GM18873 (cell line): ENCODE results near the gene RPS19.
"Not testable (repeated sequence)": the region's sequence is repeated elsewhere in the genome, so short reads cannot be mapped to it uniquely, and the experiment has no call there.

ENCODE experiments used
- ATAC-seq: cut with Tn5 transposase; IDR thresholded peaks from one replicate; pipeline ENCODE4 v1.9.1; 2021; ENCODE audit warnings: mild to moderate bottlenecking, moderate library complexity, moderate number of reproducible peaks; ENCODE audit not compliant: unreplicated experiment, low FRiP score

Gene RPS19

DNA sequence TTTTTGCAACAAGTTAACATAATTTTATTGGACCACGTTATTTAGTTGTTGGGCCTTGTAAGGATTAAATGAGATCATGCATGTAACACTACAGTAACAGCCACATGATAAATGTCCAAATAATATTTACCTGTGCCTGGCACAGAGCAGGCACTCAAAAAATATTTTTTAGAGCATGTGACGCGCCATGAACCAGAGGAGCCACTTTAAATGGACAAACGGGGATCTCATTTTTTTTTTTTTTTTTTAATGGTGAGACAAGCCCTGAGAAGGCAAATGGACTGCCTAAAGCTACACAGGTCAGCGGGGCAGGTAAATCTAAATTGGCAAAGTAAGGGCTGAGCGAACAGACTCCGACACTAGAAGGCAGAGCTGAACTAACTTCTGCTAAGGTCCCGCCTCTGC is 840 bp upstream of the RPS19 start:
- no peak for ATAC-seq

DNA sequence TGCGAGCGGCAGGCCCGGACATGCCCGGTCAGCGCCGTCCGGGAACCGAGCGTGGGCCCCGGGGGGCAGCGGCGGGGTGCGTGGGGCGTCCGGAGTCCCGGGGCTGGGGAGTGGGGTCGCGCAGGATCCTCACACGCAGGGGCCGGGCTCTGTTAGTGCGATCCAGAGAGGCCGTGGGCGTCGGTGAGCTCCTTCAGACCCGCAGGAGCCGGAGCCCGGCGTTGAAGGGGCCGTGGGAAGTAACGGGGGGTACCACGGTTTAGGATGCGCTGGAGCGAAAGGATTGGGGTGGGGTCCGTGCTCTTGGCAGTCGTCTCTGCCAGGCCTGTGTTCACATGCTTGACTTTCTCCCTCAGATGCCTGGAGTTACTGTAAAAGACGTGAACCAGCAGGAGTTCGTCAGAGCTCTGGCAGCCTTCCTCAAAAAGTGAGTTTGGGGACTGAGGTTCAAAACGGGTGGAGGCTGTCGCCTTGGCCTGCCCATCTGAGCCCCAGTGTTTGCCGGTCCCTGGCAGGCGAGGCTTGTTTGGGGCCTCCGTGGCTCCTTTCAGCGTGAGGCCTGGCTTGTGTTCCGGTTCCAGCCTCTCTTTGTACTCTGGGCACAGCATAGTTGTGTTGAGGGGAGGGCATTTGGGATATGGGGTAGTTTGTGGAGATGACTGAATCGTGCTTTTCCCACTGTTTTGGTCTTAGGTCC is 512 bp downstream of the RPS19 start:
- ATAC-seq = no peak

DNA sequence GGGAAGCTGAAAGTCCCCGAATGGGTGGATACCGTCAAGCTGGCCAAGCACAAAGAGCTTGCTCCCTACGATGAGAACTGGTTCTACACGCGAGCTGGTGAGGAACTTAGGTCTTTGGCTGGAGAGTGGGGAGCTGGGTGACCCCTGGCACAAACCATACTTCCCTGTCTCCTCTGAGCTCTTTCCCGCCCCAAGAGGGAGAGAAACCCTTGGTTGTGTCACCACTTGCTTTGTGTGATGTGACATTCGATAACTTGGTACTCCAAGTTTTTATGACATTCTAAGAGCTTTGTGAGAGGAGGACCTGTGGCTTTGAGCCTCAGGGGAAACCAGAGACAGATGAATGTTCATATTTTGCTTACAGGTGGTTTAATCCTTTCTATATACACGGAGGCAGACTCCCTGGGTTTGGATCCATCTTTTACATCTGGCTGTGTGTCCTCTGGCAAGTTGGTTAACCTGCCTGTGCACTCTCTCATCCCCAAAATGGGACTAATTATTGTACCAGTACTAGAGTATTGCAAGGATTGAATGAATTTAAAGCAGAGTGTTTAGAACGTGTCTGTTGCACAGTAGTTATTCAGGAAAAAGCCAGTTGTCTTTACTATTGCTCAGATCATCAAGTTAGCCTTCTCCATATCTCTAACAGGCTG is 1.2 kb downstream of the RPS19 start:
- ATAC-seq = no peak

DNA sequence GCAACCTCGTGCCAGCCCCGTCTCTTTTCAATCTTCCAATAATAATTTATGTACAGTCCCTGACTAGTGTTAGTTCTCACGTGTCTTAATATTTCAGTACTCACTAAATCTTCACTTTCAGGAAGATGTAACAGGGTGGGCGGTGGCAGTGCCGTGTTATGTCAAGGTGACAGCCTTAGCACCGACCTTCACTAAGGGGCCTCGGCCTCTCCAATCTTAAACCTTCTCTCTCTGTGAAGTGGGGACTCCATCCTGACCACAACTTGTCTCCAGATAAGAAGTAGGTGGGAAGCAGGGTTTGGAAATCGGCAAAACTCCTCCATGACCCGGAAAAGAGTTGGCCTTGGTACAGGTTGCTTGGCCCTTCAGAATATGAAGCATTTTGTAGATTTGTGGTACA is 1.8 kb downstream of the RPS19 start:
- ATAC-seq = no peak

DNA sequence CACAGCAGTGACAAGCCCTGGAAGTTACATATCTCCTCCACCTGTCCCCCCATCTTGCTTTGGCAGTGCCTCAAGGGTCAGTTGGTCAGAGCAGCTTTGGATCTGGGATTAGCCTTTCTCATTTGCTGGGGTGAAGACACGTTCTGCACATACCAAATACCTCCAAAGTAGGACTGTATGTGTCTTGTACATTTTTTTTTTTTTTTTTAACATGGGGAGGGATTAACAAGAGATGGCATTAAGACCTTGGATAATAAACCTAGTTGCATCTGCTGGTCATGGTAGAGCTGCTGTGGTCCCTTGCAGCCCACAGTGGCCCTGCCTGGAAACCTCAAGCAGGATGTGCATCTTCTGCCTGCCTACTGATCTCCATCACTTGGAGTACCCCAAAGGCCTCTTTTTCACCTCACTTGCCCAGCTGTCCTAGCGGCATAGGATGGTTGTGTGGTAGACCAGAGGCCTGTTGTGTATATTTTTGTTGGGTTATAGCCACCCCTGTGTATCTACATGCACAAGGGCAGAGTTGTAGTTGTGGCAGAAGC is 2.5 kb downstream of the RPS19 start:
- no peak for ATAC-seq

DNA sequence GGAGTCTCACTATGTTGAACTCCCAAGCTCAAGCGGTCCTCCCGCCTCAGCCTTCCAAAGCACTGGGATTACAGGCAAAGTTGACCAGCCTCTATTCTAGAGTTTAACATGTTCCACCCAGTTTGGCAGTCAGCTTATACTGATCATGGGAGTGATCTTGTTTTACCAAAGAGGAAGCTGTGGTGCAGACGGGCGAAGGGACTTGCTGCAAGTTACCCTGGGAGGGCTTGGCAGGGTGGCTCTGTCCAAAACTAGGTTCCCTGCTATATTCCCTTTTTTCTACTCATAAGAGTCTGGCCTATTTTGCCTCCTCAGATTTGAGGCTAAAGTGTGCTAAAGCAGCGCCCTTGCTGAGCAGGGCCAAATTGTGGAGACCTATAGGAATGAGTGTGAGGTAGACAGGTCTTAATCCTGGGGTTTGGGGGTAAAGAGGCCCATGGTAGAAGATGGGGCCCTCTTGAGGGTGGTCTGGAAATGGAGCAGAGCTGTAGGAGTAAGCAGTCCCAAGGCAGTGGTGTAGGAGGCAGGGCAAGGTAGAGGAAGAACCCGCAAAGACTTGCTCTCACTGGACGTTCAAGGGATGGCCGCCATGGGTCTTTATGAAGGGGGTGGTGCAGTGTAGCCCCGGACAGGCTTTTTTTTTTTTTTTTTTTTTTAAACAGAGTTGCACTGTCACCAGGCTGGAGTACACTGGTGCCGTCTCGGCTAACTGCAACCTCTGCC is 3.3 kb downstream of the RPS19 start:
- ATAC-seq = no peak

DNA sequence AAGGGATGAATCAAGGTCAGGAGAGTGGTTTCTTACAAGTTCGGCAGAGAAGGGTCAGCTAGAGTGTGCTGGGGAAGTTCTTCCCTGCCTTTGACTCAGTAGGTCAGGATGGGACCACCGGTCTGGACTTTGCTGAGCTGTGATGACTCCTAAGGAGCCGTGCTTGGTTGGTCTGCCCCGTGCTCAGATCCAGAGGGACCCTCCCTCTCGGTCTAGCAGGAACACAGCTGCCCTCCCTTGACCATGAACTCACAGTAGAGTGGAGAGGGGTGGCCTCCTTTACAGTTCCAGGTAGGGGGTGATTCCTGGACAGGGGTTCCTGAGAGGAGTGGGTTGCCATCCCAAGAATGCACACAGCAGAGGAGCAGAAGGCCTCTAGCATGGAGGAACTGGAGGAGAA is 4.3 kb downstream of the RPS19 start:
- no peak for ATAC-seq

DNA sequence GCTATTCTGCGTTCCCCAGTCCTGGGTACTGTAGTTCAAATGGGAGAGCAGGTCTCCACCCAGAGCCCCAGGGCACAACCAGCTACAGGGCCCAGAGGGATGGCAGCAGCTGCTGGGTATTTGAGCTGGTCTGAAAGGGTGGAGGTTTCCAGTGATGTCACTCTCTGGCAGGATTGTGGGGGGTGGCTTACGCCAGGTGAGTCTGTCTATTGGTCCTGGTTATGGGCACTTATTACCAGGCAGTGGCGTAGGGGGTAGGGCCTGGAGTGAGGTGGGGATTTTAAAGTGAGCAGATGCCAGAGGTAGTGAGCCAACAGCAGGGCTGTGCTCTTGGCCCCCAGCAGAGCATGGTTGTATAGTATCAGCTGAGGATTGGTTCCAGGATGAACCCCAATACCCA is 6.2 kb downstream of the RPS19 start:
- ATAC-seq = no peak

DNA sequence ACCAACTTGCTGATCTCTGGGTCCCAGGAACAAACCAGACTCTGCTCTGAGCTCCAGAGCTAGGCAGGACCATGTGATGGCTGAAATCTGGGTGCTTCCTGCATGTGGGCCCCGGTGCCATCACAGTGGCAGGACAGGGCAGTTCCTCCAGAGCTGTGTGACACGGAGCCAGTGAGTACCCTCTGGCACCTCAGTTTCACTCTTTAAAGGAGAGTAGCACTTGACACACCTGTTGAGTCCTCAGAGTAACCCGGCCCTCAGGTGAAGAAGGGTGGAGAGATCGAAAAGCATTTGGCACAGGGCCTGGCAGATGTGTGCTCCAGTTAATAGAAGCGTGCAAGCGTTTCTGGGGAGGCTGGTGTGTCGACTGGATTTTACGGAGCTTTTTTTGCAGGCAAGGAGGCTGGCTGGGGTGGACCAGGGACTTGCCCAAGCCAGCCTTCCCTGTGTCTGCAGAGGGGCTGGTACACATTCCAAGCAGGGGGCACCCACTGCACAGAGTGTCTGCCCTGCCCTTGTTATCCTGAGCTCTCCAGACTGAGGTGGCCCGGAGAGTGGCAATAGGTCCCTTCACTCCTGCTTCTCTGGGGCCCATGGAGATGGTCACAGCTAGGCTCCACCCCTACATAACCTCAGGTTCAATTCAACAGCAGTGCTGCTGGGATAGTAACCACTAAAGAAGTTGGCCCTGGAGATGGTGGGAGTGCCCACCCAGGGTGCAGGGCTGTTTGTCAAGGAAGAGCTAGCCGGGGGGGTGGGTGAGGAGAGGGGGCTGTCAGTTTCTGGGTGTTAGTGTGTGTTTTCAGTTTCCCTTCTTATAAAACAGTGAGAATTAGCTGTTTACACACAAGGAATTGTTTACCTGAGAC is 8.3 kb downstream of the RPS19 start:
- ATAC-seq = no peak

DNA sequence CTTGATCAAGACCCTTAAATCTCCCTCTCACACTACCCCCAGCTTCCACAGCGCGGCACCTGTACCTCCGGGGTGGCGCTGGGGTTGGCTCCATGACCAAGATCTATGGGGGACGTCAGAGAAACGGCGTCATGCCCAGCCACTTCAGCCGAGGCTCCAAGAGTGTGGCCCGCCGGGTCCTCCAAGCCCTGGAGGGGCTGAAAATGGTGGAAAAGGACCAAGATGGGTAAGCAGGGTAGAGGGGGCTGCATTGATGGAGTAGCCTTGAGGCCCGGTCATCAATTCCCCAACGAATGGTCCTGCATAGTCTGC is 8.9 kb downstream of the RPS19 start:
- ATAC-seq = no peak

DNA sequence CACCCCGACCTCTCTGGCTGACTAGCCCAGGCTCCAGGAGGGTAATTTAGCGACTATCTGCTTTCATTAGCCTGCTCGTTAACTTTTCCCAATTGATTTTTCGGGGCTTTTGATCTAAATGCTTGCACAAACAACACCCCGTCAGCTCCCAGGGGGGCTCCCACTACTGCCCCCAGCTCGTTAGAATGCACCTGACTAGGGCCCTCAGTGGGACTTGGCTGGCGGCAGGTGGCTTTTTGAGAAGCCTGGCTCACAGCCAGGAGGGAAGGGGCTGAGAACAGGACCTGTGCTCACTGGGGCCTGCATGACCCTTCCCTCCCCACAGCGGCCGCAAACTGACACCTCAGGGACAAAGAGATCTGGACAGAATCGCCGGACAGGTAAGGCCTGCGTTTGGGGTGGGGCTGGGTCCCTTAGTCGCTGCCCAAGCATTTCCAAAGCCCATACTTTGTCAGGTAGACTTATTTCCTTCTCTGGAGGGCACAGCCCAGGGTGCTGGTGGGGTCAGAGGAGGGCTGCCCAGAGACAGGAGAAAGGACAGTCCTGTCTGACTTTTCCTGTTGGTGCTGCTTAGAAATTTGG is 9.4 kb downstream of the RPS19 start:
- ATAC-seq = no peak

DNA sequence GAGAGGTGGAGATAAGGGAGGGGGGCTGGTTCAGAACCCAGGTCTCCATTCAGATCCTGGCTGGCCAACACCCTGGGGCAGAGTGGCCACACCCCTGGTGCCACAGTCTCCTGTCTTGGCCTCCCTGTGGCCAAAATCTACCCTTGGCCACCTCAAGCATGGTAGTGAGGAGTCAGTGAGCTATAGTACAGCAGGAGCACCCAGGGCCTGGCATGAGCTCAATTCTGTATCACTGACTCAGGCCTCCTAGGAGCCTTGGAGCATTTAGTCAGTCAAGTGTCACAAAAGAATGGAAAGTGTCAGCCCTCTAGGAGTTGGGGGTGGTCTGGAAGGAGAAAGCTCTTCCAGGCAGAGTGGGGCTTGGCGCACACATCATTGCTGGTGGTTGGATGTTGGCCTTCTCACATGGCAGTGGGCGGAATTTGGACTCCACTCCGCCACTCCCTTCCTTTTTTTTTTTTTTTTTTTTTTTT is 10.4 kb downstream of the RPS19 start:
- ATAC-seq = no peak

DNA sequence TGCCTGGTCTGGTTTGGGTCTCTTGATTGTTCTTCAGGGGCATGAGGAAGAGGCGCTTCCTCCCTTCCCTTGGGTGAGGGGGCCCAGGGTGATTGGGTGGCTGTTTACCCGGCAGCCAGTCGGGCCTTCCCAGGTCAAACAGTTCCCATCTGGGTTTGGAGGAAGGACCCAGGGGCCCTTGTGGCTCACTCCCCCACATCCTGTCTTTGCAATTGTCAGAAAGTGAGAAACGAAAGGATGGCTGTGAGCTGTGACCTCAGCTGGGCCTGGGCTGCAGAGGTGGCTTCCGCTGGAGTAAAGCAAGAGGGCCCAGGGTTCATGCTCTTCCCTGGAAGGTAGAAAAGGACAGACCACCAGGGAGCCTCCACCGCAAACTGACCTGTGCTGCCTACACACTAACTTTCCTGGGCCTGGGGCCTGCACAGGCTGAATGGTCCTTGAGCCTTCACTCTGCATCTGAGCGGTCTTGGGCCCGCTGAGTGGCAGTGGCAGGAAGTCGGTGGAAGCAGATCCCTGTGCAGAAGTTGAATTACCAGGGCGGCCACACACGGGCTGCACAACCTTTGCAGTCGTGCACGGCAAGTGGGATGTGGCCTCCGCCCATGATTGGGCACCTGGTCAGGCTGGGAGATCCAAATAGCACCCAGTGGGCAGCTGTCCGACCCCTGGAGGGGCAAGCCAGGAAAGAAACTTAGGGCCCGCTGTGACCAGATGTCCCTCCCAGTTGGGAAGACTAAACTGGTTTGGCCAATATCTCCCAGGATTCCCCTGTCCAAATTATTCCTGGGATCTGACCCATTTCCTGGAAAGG is 11.7 kb downstream of the RPS19 start:
- peak; percentile 43 for ATAC-seq

DNA sequence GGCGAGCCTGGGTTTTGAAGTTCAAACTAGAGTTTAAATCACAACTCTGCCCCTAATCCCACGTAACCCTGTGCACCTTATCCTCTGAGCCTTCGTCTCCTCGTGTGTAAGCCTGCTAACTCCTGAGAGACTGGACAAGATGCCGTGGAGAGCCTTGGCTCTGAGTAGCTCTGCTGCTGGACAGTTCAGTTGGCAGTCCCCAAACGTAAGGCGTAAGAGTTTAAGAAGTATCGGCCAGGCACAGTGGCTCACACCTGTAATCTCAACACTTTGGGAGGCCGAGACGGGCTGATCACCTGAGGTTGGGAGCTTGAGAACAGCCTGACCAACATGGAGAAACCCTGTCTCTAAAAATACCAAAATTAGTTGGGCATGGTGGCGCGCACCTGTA is 12.3 kb downstream of the RPS19 start:
- ATAC-seq = no peak

DNA sequence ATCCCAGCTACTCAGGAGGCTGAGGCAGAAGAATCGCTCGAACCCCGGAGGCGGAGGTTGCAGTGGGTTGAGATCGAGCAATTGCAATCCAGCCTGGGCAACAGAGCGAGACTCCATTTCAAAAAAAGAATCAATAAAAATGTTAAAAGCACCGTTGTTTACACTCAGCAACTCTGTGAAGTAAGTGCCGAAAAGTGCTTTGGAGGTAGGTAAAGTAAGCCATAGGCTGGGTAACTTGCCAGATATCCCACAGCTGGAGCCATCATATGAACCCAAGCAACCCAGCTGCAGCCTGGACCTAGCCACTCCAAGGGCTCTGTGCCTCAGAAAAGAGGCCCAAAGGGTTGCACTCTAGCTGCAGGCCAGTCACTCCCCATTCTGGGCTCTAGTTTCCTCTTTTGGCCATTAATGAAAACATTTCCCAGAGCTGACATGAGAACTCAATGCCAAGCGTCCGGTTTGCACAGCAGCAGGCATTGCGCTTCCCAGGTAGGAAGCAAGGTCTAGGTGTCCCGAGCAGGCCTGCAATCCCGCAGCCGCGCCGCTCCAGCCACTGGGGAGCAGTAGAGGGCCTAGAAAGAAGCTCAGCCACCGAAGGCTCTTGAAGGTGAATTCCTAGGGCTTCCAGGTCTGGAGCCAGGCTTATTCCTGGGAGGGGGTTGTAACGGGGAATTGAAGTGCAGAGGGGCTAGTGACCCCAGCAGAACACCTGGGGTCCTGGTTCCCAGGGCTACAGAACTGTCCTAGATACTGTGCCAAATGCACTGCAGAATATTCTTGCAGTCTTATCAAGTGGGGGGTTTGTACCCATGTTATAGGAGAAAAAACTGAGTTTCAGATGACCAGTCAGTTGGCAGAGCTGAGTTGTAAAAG is 13.0 kb downstream of the RPS19 start:
- no peak for ATAC-seq

DNA sequence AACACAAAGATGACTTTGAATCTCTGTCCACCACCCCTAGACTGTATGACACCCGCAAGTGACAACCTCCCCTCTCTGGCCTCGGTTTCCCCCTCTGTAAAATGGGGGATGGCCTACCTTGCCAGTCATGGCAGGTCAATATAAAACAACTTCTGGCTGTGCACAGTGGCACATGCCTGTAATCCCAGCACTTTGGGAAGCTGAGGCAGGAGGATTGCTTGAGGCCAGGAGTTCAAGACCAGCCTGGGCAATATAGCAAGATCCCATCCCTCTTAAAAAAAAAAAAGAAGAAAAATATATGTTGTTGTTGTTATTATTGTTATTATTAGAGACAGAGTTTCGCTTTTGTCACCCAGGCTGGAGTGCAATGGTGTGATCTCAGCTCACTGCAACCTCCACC is 15.9 kb downstream of the RPS19 start:
- ATAC-seq = not testable (repeated sequence)

DNA sequence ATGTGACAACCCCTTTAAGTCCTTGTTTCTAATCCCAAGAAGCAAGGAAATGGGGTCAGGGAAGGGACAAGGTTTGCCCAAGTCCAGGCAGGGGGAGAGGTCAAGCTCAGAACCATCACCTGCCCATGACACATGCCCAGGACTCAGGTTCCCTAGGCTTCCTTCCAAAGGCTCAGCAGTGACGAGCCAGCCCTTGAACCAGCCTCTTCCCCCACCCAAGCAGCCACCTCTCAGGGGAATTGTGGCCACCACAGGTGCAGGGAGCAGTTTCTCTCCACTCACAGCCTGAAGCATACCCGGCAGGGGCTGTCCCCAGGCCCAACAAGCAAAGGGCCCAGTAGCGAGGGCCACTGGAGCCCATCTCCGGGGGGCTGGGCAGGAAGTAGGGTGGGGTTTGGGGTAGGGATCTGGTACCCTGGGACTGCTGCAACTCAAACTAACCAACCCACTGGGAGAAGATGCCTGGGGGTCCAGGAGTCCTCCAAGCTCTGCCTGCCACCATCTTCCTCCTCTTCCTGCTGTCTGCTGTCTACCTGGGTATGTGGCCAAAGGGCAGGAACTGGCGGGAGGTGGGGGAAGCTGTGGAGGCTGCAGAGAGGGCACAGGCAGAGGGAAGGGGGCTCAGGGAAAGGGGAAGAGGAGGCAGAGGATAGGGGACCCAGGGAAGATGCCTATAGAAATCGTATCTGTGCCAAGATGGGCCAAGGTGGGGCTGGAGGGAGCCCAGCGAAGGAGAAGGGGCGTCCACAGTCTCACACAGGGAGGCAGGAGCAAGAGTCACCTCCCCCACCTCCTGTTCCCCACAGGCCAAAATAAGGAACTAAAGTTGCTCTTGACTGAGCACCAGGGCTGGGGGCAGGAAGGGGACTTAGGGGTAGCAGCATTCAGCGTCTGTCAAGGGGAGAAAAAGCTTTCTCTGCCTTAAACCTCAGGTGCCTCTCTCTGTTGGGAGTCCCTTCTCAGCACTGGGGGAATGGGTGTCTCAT is 17.1 kb downstream of the RPS19 start, which contains the start of gene CD79A:
CD79A (plus strand) TSS at position 433 of the 986 bp plus-strand sequence; CDS start at position 459, 26 bp downstream.
- ATAC-seq = peak; percentile 64
